ENCODE measurements around the gene ACKR3. TPM values are rescaled to one million over a fixed set of nuclear protein-coding genes. Genes with fewer than 3 reads are reported as not detected.

The ACKR3 gene
- total RNA-seq, 1 donor from 2014 or later, result 0.58 TPM

- H3K27ac Mint-ChIP-seq, result no peak overlapping the region
- no peaks in the 10 kb centered on the region for H3K36me3 Mint-ChIP-seq (ENCODE audit: low read depth)
- H3K4me1 Mint-ChIP-seq, result no peaks in the 10 kb centered on the region
- no peak overlapping the region for H3K4me3 Mint-ChIP-seq
- H3K9me3 Mint-ChIP-seq, result no peaks in the 10 kb centered on the region
- DNase-seq, result no peak
- no peaks in the 10 kb centered on the region for H3K27me3 Mint-ChIP-seq
- intact Hi-C loops (cut with micrococcal nuclease), result no loop called here
Observed at GRCh38 chr2:236592821-236593220, 23.2 kb downstream of the ACKR3 start.

DNA sequence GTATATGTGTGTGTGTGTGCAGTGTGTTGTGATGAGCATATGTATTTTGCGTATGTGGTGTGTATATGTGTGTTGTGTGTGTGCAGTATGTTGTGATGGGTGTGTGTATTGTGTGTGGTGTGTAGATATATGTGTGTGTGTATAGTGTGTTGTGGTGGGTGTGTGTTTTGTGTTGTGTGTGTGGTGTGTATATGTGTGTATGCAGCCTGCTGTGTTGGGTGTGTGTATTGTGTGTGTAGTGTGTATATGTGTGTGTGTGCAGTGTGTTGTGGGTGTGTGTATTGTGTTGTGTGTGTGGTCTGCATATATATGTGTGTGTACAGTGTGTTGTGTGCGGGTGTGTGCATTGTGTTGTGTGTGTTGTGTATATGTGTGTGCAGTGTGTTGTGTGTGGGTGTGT is 23.9 kb downstream of the ACKR3 start:
- Mint-ChIP-seq H3K36me3 (ENCODE audit: low read depth) (no peaks in the 10 kb centered on the region), H3K27ac (no peak overlapping the region), H3K27me3 (no peaks in the 10 kb centered on the region), H3K9me3 (no peaks in the 10 kb centered on the region), H3K4me3 (no peak overlapping the region), H3K4me1 (no peaks in the 10 kb centered on the region)
- intact Hi-C loops (cut with micrococcal nuclease), result no loop called here
- no peak for DNase-seq

DNA sequence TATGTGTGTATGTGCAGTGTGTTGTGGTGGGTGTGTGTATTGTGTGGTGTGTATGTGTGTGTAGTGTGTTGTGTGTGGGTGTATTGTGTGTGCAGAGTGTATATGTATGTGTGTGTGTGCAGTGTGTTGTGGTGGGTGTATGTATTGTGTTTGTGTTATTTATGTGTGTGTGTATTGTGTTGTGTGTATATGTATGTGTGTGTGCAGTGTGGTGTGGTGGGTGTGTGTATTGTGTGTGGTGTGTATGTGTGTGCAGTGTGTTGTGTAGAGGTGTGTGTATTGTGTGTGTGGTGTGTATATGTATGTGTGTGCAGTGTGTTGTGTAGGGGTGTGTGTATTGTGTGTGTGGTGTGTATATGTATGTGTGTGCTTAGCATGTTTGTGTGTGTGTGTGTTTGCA is 24.3 kb downstream of the ACKR3 start:
- Mint-ChIP-seq H3K9me3 (no peaks in the 10 kb centered on the region), H3K4me3 (no peak overlapping the region), H3K36me3 (ENCODE audit: low read depth) (no peaks in the 10 kb centered on the region), H3K27me3 (no peaks in the 10 kb centered on the region), H3K4me1 (no peaks in the 10 kb centered on the region), H3K27ac (no peak overlapping the region)
- no peak for DNase-seq
- intact Hi-C loops (cut with micrococcal nuclease), result no loop called here

- no peak for DNase-seq
- H3K4me1 Mint-ChIP-seq, result no peaks in the 10 kb centered on the region
- no peaks in the 10 kb centered on the region for H3K36me3 Mint-ChIP-seq (ENCODE audit: low read depth)
- H3K27ac Mint-ChIP-seq, result no peak overlapping the region
- H3K9me3 Mint-ChIP-seq, result no peaks in the 10 kb centered on the region
- H3K4me3 Mint-ChIP-seq, result no peak overlapping the region
- intact Hi-C loops (cut with micrococcal nuclease), result no loop called here
- peaks cover 2% of the 10 kb centered on the region for H3K27me3 Mint-ChIP-seq
Observed at GRCh38 chr2:236597629-236598028, 28.0 kb downstream of the ACKR3 start.

DNA sequence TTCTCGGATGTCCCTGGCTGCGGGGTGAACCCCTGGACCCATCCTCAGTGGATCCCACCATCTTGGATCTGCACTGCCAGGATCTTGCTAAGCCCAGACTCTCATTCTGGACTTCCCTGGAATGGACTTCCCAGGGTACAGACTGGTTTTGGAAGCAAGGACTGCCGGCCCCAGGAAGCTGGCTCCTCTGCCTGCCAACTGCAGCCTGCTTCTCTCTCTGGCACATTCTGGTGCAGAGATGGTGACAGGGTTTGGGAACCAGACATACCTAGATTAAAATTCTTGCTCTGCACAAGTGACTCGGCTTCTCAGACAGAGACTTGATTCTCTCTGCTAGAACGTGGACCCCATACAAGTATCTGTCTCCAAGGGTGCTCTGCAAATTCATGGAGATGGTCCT is 29.4 kb downstream of the ACKR3 start:
- Mint-ChIP-seq H3K4me1 (no peaks in the 10 kb centered on the region), H3K27me3 (peaks cover 2% of the 10 kb centered on the region), H3K27ac (no peak overlapping the region), H3K4me3 (no peak overlapping the region), H3K9me3 (no peaks in the 10 kb centered on the region), H3K36me3 (ENCODE audit: low read depth) (no peaks in the 10 kb centered on the region)
- no peak for DNase-seq
- intact Hi-C loops (cut with micrococcal nuclease), result no loop called here

DNA sequence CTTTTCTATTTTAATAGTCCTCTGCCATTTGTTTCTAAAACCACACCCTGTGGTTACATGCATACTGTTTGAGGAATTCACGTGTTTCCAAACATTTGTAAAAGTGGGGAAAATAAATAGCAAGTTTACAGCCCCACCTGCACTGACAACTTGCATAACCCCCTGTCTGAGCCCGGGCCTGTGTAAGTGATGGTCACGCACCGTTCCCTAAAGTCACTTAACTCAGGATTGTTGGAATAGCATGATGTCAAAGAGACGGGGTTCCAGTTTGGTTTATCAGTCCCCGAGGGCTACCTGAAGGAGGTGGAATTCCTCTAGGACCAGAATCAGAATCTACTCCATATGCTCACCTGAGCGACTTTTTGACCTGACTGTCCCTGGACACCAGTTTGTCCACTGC is 30.5 kb downstream of the ACKR3 start:
- H3K27ac Mint-ChIP-seq, result no peak overlapping the region
- no peaks in the 10 kb centered on the region for H3K4me1 Mint-ChIP-seq
- intact Hi-C loops (cut with micrococcal nuclease), result no loop called here
- H3K27me3 Mint-ChIP-seq, result peaks cover 7% of the 10 kb centered on the region
- no peaks in the 10 kb centered on the region for H3K36me3 Mint-ChIP-seq (ENCODE audit: low read depth)
- H3K4me3 Mint-ChIP-seq, result no peak overlapping the region
- DNase-seq, result no peak
- H3K9me3 Mint-ChIP-seq, result no peaks in the 10 kb centered on the region

- Mint-ChIP-seq H3K4me1 (no peaks in the 10 kb centered on the region), H3K4me3 (no peak overlapping the region), H3K27me3 (peaks cover 7% of the 10 kb centered on the region), H3K27ac (no peak overlapping the region), H3K9me3 (no peaks in the 10 kb centered on the region), H3K36me3 (ENCODE audit: low read depth) (no peaks in the 10 kb centered on the region)
- no peak for DNase-seq
- intact Hi-C loops (cut with micrococcal nuclease), result no loop called here
Observed at GRCh38 chr2:236600892-236601291, 31.3 kb downstream of the ACKR3 start.

DNA sequence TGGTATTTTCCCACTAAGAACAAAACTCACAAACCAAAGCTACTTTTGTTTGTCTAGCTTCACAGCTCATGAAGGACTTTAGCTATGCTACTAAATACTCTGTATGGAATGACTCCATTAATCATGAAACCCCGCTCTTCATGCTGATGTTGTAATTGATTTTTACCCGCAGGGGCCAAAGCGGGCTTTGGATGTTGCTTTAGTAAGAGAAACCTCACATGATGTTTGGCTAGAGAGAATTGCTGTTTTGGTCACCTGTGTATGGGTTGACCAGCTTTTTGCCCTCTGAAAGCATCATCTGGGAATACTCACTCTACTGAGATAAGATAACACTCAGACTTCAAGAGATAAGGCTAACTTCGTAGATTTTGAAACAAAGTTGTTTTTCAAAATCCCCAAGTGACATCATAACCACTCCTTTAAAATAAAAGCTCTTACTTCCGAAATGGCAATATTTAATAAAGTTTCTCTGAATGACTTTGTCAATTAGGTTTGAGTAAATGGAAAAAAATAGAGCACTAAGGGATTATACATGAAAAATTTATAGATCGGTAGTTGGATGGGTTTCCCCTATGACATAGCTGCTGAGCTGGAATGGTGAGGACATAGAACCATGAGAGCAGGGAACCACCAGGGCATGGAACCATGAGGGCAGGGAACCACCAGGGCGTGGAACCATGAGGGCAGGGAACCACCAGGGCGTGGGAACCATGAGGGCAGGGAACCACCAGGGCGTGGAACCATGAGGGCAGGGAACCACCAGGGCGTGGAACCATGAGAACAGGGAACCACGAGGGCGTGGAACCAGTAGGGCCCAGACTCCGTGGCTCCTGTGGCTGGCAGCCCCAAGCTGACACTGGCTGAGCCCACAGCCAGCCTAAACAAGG is 31.9 kb downstream of the ACKR3 start:
- H3K4me3 Mint-ChIP-seq, result no peak overlapping the region
- no peaks in the 10 kb centered on the region for H3K4me1 Mint-ChIP-seq
- H3K9me3 Mint-ChIP-seq, result no peaks in the 10 kb centered on the region
- peaks cover 7% of the 10 kb centered on the region for H3K27me3 Mint-ChIP-seq
- intact Hi-C loops (cut with micrococcal nuclease), result no loop called here
- no peak for DNase-seq
- no peaks in the 10 kb centered on the region for H3K36me3 Mint-ChIP-seq (ENCODE audit: low read depth)
- no peak overlapping the region for H3K27ac Mint-ChIP-seq

GRCh38 chr2:236602678-236603077 is 33.1 kb downstream of the ACKR3 start:
- intact Hi-C loops (cut with micrococcal nuclease), result no loop called here
- Mint-ChIP-seq H3K27ac (no peak overlapping the region), H3K4me1 (no peaks in the 10 kb centered on the region), H3K27me3 (peaks cover 7% of the 10 kb centered on the region), H3K9me3 (no peaks in the 10 kb centered on the region), H3K36me3 (ENCODE audit: low read depth) (no peaks in the 10 kb centered on the region), H3K4me3 (no peak overlapping the region)
- DNase-seq, result no peak

DNA sequence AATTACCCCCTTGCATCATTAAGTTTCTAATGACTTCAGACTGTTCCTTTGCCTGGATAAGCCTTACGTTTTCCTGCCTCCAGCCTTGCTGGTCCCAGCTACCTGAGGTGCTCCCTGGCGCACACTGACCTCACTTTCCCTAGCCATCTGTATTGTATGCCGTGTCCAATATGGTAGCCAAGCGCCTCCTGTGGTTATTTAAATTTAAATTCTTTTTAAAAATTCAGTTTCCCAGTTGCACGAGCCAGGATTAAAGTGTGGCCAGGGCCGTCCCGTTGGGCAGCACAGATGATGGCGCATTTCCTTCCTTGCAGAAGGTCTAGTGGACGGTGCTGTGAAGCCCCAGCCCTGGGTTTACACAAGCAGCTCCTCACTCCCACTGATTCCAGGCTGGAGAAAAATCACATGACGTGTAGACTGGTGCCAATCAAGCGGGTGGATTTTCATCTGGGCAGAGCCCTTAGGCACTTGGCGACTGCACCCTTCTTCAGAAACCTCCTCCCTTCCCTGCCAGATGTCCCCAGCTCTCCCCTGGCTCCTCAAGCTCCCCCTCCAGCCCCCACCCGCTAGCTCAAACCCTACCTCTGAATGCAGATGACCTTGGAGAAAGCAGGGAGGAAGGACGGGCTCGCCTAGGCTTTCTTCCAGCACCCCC is 33.9 kb downstream of the ACKR3 start:
- DNase-seq, result no peak
- no peaks in the 10 kb centered on the region for H3K36me3 Mint-ChIP-seq (ENCODE audit: low read depth)
- no peaks in the 10 kb centered on the region for H3K9me3 Mint-ChIP-seq
- peaks cover 7% of the 10 kb centered on the region for H3K27me3 Mint-ChIP-seq
- H3K27ac Mint-ChIP-seq, result no peak overlapping the region
- no peak overlapping the region for H3K4me3 Mint-ChIP-seq
- intact Hi-C loops (cut with micrococcal nuclease), result no loop called here
- no peaks in the 10 kb centered on the region for H3K4me1 Mint-ChIP-seq

DNA sequence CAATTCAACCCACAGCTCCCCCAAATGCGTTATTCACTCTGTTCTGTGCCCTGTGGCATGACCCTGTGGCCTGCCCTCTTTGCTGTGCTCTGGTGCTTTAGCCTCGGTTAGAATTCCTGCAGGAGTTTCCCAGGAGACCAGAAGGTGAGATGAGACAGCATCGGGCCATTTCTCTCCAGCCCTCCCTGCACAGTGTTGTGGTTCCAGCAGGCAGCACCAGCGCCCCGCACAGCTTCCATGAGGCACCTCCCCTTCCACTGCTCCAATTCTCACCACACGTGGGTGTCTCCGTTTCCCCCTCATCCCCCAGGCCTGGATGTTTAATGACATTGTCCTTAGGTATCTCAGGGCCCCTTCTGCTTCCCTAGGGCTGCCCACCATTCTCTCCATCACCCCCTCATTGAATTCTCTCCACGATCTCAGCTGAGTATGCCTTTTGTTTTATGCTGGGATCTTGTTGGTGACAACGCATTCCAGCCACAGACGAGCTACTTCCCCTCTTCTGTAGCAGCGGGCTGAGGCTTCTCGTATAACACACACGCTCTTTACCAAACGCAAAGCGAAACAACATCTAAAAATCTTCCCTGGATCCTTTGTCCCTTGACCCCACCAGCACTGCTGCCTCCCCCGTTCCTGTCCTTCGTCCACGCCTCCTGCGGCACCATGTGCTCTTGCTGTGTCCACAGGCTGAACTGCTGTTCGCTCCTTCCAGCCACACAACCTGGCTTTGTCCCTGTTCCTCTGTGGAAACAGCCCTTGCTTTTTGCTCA is 35.1 kb downstream of the ACKR3 start:
- H3K36me3 Mint-ChIP-seq (ENCODE audit: low read depth), result no peaks in the 10 kb centered on the region
- H3K4me1 Mint-ChIP-seq, result no peaks in the 10 kb centered on the region
- no peak for DNase-seq
- no peak overlapping the region for H3K4me3 Mint-ChIP-seq
- H3K27me3 Mint-ChIP-seq, result peaks cover 7% of the 10 kb centered on the region
- H3K9me3 Mint-ChIP-seq, result no peaks in the 10 kb centered on the region
- intact Hi-C loops (cut with micrococcal nuclease), result no loop called here
- no peak overlapping the region for H3K27ac Mint-ChIP-seq

DNA sequence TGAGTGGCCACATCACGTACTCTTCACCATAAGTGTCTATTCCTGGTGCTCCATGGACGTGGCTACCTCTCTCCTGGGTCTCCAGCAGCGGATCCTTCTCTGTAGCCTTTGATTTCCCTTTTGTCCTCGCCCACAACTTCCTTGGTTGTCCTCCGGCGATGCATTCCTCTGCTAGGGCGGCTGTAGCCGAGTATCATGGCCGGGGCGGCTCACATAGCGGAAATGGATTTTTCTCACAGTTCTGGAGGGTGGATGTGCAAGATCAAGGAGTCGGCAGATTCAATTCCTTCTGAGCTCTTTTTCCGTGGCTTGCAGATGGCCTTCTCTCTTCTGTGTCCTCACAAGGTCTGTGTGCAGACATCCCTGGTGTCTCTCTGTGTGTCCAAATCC is 35.7 kb downstream of the ACKR3 start:
- no peak for DNase-seq
- no peaks in the 10 kb centered on the region for H3K36me3 Mint-ChIP-seq (ENCODE audit: low read depth)
- no peak overlapping the region for H3K4me3 Mint-ChIP-seq
- intact Hi-C loops (cut with micrococcal nuclease), result no loop called here
- H3K27me3 Mint-ChIP-seq, result peaks cover 7% of the 10 kb centered on the region
- no peaks in the 10 kb centered on the region for H3K9me3 Mint-ChIP-seq
- H3K4me1 Mint-ChIP-seq, result no peaks in the 10 kb centered on the region
- H3K27ac Mint-ChIP-seq, result no peak overlapping the region

DNA sequence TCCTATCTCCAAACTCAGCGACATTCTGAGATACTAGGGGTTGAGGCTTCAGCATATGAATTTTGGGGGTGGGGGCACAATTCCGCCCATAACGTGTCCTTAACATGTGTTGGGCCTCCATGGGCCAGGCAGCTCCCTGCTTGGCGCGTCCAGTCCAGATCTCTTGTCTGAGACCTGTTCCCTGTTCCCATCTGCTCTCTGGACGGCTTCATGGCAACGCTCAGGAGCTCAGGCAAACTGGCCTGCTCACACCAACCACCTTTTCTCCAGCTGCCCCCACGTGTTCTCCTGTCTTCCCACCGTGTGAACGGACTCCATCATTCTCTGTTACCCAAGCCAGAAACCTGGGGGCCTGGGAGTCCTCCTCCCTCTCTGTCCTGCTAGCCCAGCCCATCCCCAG is 36.4 kb downstream of the ACKR3 start:
- Mint-ChIP-seq H3K4me3 (no peak overlapping the region), H3K36me3 (ENCODE audit: low read depth) (no peaks in the 10 kb centered on the region), H3K4me1 (no peaks in the 10 kb centered on the region), H3K27me3 (peaks cover 7% of the 10 kb centered on the region), H3K9me3 (no peaks in the 10 kb centered on the region), H3K27ac (no peak overlapping the region)
- intact Hi-C loops (cut with micrococcal nuclease), result no loop called here
- DNase-seq, result no peak

Data from activated CD4-positive, alpha-beta T cell treated with anti-CD3 and anti-CD28 coated beads, Interleukin-2, amount 10 ng/mL, durations not matched to agents 24 days and 14 days (primary cell).